ENCODE data around the gene CLRN3.

CLRN3 gene, protein sequence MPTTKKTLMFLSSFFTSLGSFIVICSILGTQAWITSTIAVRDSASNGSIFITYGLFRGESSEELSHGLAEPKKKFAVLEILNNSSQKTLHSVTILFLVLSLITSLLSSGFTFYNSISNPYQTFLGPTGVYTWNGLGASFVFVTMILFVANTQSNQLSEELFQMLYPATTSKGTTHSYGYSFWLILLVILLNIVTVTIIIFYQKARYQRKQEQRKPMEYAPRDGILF

GRCh38 chr10:127892743-127893142 is at the start of gene CLRN3:
Gene CLRN3 (minus strand): TSS chr10:127892941. CDS start chr10:127892784, 157 bp downstream.
- no peak for DNase-seq

DNA sequence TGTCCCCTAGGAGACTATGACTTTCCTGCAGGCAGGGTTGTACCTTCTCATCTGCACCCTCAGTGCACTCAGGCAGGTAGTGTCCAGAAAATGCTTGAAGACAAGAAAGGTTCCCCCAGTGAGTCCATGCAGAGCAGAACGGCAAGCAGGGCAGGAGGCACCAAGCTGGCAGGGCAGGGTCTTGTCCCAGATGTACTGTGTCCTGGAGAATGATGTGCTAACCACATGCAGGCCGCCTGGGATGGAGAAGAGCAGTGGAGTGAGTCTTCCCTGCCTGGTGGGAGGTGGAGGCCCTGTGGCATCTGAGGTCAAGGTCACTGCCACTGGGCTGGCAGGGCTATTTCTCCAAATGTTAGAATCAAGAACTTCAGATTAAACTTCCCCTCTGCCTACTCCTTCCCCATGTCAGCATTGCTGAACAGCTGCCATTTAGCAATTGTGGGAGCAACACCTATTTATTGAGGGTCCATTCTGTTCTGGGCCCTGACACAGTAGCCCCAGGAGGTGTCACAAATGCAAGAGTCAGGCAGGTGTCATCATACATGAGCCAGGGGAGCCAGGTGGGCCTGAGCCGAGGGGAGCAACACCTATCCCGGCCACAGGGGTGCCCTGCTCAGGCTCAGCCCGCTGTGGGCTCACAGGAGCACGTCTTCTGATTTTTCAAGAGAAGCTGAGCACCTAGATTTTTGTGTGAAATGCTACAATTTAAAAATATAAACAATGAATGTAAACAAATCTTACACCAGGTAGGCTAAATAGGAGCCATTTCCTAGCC is 48.3 kb upstream of the CLRN3 start:
- no peak for DNase-seq

DNA sequence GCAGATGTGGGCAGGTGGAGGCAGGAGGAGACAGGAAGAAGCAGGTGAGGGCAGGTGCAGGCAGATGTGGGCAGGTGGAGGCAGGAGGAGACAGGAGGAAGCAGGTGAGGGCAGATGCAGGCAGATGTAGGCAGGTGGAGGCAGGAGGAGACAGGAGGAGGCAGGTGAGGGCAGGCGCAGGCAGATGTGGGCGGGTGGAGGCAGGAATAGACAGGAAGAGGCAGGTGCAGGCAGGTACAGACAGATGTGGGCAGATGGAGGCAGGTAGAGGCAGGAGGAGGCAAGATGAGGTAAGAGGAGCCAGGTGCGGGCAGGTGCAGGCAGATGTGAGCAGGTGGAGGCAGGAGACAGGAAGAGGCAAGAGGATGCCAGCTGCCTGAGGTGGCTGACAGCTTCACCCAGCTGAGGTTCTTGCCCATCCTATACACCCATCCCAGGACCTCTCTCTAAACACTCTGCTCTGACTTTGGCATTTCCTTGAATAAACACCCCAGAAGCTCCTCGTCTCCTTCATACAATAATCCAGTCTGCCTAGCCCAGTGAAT is 47.1 kb upstream of the CLRN3 start:
- DNase-seq = no peak

- no peak for DNase-seq
Measured at GRCh38 chr10:127937915-127938463, 45.2 kb upstream of the CLRN3 start.

DNA sequence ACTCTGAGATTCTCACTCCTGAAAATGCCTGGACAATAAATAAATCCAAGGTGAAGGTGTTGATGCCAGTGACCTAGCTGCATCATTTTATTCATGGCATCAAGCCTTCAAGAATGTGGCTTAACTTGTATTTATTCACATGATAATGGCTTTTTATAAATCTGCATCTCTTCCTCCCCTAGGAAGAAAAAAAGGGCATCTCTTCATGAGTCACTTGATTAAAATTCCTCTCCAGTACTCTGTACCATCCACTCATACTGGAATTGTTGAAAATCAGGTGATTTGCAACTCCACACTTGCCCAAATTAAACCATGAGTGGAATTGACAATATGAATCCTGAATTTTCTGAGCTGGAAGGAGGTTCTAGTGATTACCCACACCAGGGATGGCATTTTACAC is 44.3 kb upstream of the CLRN3 start:
- no peak for DNase-seq

- DNase-seq = no peak
Measured at GRCh38 chr10:127935071-127935561, 42.4 kb upstream of the CLRN3 start.

DNA sequence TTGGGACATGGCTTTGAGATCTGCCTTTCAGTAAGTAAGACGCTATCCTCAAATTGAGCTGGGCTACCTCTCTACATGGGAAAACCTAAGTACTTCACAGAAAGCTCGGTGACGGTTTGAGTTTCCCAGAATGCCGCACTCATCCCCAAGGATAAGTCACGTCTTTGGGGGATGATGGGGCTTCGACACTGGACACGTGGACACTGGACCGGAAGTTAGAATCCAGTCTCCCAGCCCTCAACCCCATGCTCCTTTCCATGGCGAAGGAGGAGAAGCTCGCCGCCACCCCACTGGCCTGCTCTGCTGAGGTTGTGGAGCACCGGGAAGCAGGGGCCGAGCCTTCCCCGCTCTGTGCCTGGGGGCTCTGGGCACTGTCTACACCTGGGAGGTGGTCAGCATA is 41.6 kb upstream of the CLRN3 start:
- no peak for DNase-seq

DNA sequence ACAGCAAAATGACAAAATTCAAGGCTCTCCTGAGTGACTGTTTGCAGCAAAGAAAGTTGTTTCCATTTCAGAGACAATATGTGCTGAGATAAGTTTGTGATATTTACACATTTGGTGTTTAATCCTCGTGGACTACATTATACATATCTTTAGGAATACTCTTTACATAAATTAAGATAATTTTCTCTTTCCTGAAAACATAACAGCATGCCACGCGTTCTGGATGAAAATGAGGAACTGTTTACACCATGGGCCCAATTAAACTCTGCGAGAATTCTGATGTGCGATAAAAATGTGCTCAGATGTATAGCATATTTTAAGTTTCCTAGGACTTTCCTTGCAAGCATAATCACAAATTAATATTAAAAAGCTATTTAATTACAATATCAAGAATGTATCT is 40.5 kb upstream of the CLRN3 start:
- no peak for DNase-seq

GRCh38 chr10:127932521-127933270 is 40.0 kb upstream of the CLRN3 start:
- DNase-seq = no peak

DNA sequence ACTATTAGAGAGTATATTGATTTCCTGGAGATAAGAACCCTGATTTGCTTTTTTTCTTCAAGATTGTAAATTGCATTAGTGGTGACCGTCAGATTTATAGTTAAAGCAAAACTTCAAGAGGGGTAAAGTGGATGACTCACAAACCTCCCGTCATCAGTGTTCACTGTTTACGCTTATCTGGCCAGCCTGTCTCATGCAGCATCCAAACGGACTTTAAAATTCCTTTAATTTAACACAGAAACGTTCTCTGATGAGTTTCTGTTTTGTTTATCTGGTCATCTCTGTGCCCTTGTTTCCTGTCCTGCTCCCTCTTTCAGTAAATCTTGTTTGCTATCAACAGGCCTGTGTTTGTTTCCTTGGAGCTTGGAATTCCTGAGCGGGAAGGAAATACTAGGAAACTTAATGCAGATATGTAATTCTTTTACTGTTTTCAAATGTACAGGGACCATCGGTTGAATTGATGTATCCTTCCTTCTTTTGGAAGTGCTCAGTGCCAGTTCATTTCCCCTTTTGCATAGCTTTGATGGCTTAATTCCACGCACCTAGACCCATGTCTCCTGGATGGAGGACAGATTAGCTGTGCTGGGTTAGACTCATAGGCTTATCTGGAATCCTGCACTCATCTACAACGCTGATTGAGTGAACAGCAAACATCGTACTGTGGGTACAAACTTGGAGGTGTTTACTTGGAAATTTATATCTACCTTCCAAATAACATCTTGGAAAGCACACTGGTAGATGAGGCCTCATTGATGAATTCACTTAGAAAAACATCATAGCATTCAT is 35.5 kb upstream of the CLRN3 start:
- DNase-seq = no peak

- DNase-seq = no peak
Measured at GRCh38 chr10:127926455-127926854, 33.7 kb upstream of the CLRN3 start.

- no peak for DNase-seq
Measured at GRCh38 chr10:127925471-127926207, 32.9 kb upstream of the CLRN3 start.

DNA sequence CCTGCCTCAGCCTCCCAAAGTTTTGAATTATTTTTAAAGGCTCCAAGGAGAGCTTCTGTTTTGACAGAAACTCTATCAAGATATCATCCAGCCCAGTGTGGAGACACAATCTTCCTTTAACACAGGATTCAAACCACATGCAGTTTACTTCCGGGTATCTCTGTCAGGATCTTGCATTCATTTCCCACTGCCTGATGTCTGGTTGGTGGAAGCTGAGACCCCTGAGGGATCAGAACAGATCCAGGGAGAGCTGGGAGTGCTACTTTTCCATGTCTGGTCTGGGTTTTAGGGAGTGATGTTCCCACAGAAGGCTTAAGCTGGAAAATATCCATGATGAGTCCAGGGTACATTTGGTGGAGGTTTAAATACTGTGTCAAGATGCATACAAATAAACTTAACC is 30.9 kb upstream of the CLRN3 start:
- no peak for DNase-seq

DNA sequence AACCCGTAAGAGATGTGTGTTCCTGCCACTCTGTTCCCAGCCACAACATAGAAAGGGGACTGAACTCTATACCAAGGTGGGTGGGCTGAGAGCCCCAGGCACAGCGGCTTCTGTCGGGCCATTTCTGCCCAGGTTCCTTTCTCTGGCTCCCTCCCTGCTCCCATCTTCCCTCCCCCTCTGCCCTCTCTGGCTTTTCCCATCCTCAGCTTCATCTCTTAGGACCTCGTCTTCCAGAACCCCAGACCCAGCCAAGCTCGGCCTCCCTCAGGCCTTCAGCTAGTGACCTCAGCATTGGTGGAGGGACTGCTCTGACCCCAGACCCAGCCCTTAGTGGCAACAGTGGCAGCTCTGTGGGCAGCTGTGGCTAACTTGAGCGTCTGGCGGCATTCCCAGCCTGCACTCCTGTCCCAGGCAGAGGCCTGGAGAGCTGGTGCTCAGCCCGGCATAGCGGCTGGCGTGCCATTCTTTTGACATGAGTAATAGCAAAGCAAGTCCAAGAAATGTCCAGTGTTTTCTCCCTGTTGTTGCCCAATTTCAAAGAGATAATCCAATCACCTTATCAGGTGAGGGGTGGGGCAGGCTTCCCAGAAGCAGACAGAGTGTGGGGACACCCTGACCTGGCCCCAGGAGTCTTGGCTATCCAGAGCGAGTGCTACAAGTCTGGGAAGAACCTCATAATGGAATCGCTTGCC is 30.1 kb upstream of the CLRN3 start:
- DNase-seq = no peak

DNA sequence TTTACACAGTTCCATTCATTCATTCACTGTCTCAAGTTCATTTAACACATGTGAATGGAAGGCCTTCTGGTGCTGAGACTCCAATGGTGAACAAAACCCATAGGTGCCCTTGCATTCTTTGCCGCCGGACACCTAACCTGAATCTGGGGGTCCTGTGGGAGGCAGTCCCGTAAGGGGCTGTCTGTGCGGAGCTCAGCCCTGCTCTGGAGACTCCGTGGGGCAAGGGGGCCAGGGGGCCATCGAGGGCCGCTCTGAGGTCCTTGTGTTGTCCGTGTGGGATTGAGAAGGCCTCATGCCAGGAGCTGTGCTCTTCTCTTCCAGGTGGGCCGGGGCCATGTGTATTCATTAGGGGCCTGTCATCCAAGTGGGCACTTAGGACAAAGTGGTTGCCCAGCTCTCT is 29.5 kb upstream of the CLRN3 start:
- no peak for DNase-seq

DNA sequence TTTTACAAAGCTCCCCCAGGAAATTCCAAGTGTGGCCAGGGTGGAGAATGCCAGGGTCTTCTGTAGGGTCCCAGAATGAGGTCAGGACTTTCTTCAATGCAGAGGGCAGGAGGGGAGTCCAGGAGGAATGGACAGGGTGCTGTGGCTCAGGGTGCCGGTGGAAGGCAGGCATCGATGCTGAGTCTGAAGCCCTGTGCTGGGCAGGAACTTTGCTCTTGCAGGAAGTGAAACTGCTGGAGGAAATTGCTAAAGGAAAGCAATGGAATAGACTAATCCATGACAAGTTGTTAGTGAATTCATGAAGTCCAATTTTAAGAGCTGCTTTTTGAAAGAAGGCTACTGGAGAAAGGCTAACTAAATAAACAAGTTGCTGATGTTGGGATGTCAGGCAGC is 29.0 kb upstream of the CLRN3 start:
- no peak for DNase-seq

DNA sequence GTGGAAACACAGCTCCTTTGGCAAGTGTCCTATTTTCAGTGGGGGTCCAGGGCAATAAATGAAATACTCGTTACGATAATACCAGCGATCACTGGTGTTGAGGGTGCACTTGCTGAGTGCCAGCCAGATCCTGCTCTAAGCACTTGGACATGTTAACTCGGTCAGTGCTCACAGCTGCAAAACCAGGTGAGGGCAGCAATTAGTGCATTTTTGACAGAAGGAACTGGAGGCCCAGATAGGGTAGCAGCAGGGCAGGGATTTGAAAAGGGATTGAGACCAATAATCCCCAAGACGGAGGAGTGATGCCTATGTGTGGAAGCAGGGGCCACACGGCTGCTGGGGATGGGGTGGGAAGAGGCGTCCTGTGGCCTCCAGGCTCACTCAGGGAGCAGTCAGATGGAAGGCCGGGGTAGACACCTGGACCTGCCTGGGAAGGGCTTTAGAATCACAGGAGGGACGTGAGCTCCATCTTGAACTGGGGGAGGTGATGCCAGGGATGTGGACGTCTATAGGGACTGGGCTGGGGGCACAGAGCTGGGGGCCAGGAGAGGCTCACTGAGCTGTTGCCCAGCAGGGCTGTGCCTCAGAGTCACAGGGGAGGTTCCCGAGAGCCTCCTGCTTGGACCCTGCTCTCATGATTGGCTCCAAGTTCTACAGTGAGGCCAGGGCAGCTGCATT is 28.5 kb upstream of the CLRN3 start:
- no peak for DNase-seq

GRCh38 chr10:127920306-127921074 is 27.7 kb upstream of the CLRN3 start:
- no peak for DNase-seq

Measured in HCEC 1CT (cell line).